Peyer's patch (tissue), 4 donors: ENCODE data around the gene KIF6. TPM values are rescaled to one million over a fixed set of nuclear protein-coding genes. Genes with fewer than 3 reads are reported as not detected.

Source experiments
- DNase-seq, 3 donors: peaks; one replicate each; pipeline ENCODE4 v3.0.0-alpha.2; 2017 to 2019
- H3K27ac ChIP-seq, 4 donors: fragments of 200-600 bp; sonication (generic); one replicate each; pipeline ENCODE4 v1.5.1; 2016 to 2019
- H3K27me3 ChIP-seq, 2 donors: fragments of 200-600 bp; sonication (generic); one replicate each; pipeline ENCODE4 v1.5.1; 2019
- H3K36me3 ChIP-seq, 3 donors: fragments of 200-600 bp; sonication (generic); one replicate each; pipeline ENCODE4 v1.5.1; 2016 to 2019
- H3K4me1 ChIP-seq, 4 donors: fragments of 200-600 bp; sonication (generic); one replicate each; pipeline ENCODE4 v1.5.1; 2016 to 2019
- H3K4me3 ChIP-seq, 4 donors: fragments of 200-600 bp; sonication (generic); 1 replicate in 3 of 4; 2 replicates in 1 of 4; pipeline ENCODE4 v1.5.1; 2016 to 2019; ENCODE audit warnings: mild to moderate bottlenecking in 1 of 4
- H3K9me3 ChIP-seq, 4 donors: fragments of 200-600 bp; sonication (generic); one replicate each; pipeline ENCODE4 v1.5.1; 2016 to 2019; ENCODE audit warnings: mild to moderate bottlenecking in 1 of 4
- POLR2A ChIP-seq, 2 donors: fragments of 450-650 bp; IDR thresholded peaks; one replicate each; pipeline ENCODE4 v1.5.1; 2017; ENCODE audit warnings: antibody characterized with exemption in 2 of 2, mild to moderate bottlenecking in 2 of 2, moderate library complexity in 2 of 2
- total RNA-seq, 4 donors: library from RNA; depleted of rRNA; stranded (reverse); fragments of >200 nt; gene quantifications; one replicate each; pipeline ENCODE4 v1.1.0, GENCODE V29; 2016
- TF ChIP-seq, protein P1 (sequence below), 6 experiments: fragments of 450-650 bp in 4 of 6; fragments of 200-600 bp in 2 of 6; sonication (generic) in 1 of 6; IDR thresholded peaks; one replicate each; pipeline ENCODE4 v1.5.1; 2017 to 2019; ENCODE audit warnings: antibody characterized with exemption in 6 of 6, mild to moderate bottlenecking in 3 of 6, moderate library complexity in 1 of 6

Gene KIF6
- total RNA-seq, 4 donors from 2014 or later, result 0.83 TPM; not detected in 3

DNA sequence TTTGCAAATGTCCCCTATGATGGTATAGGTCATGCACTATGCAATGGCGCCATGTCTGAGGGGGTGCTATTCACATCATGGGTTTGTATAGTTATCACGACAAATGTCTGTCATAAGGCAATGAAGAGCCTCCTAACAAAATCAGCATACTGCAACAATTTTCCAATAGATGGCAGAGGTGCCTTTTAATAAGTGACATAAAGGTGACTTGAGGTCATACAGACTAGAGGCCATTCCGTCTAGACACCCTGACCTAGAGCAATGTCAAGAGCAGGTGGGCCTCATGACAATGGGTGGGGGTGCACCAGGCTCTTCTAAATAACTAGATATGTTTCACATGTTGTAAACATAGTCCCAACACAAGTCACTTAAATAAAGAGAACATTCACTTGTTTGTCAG lies 107.7 kb downstream of the KIF6 start:
- Histone ChIP-seq H3K4me1 (no peaks in the 10 kb centered on the region), H3K9me3 (no peaks in the 10 kb centered on the region), H3K36me3 (no peaks in the 10 kb centered on the region), H3K27me3 (no peaks in the 10 kb centered on the region), H3K27ac (no peak overlapping the region), H3K4me3 (no peak overlapping the region)
- no peak for DNase-seq
- no peak for TF ChIP-seq POLR2A (IDR thresholded peaks at IDR 0.05)
- TF ChIP-seq, protein P1, sequence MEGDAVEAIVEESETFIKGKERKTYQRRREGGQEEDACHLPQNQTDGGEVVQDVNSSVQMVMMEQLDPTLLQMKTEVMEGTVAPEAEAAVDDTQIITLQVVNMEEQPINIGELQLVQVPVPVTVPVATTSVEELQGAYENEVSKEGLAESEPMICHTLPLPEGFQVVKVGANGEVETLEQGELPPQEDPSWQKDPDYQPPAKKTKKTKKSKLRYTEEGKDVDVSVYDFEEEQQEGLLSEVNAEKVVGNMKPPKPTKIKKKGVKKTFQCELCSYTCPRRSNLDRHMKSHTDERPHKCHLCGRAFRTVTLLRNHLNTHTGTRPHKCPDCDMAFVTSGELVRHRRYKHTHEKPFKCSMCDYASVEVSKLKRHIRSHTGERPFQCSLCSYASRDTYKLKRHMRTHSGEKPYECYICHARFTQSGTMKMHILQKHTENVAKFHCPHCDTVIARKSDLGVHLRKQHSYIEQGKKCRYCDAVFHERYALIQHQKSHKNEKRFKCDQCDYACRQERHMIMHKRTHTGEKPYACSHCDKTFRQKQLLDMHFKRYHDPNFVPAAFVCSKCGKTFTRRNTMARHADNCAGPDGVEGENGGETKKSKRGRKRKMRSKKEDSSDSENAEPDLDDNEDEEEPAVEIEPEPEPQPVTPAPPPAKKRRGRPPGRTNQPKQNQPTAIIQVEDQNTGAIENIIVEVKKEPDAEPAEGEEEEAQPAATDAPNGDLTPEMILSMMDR (IDR thresholded peaks at IDR 0.05), result no peak

DNA sequence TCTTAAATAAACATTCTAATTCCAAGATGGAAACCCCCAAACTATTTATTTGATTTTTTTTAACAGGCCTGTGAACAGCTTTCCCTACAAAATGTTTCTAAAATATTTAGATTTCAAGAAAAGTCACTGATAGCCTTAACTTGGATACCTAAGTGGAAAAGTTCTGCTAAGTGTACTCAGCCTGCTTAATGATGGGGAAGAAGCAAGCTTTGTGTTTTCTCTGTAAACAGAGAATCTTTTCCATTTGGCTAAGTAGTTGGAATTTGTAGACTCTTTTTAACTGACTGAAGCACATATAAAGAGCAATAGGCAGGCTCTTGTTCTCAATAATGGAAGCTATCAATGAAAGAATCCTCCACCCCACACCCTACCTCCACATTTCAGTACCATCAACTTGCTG lies 108.2 kb downstream of the KIF6 start:
- H3K4me3 ChIP-seq, result no peak overlapping the region
- no peaks in the 10 kb centered on the region for H3K9me3 ChIP-seq
- TF ChIP-seq POLR2A (IDR thresholded peaks at IDR 0.05), result no peak
- TF ChIP-seq, protein P1 (IDR thresholded peaks at IDR 0.05), result no peak
- no peak overlapping the region for H3K27ac ChIP-seq
- no peaks in the 10 kb centered on the region for H3K4me1 ChIP-seq
- no peaks in the 10 kb centered on the region for H3K27me3 ChIP-seq
- DNase-seq, result no peak
- H3K36me3 ChIP-seq, result no peaks in the 10 kb centered on the region

DNA sequence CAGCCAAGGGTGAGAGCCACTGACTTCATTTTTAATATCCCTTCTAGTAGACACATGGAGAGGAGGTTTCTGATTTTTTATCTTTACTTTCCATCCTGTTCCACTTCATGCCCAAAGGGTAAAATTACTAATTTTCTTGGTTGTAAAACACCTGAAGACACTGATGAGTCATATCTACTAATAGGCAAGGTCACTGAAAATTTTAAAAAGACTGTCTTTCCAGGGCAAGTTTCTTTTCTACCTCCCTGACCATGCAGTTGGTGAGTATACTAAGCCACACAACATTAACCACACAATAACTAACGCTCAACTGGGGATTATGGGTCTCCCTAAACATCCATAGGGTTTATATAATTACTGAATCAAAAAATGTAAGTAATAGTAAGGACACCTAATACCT lies 109.6 kb downstream of the KIF6 start:
- DNase-seq, result no peak
- Histone ChIP-seq H3K36me3 (no peaks in the 10 kb centered on the region), H3K4me3 (no peak overlapping the region), H3K4me1 (no peaks in the 10 kb centered on the region), H3K9me3 (no peaks in the 10 kb centered on the region), H3K27ac (no peak overlapping the region), H3K27me3 (no peaks in the 10 kb centered on the region)
- TF ChIP-seq, protein P1 (IDR thresholded peaks at IDR 0.05), result no peak
- TF ChIP-seq POLR2A (IDR thresholded peaks at IDR 0.05), result no peak

DNA sequence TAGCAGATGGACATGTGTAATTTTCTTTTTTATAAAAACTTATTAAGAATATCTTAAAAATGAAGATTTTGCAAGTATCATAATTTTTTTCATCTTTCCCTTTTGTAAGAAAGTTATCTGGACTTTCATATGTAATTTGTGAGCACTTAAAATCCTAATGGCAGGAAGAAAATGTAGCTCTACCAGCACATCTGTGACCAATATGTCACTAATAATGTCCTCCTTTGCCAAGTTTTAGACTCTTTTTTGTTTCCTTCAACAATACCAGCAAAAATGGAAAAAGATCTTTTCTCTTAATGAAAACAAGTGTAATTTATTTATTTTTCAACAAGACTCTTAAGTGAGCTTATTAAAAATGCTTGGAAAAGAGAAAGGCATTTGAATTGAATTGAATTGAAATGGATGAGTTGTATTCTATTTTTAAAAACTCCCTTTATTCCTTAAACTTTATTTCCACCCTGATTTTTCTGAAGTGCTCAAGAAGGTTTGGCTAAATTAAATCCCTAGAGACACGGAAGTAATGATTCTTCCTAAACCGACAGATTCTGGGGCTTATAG lies 110.7 kb downstream of the KIF6 start:
- Histone ChIP-seq H3K9me3 (no peaks in the 10 kb centered on the region), H3K4me1 (no peaks in the 10 kb centered on the region), H3K27ac (no peak overlapping the region), H3K36me3 (no peaks in the 10 kb centered on the region), H3K4me3 (no peak overlapping the region), H3K27me3 (no peaks in the 10 kb centered on the region)
- TF ChIP-seq, protein P1 (IDR thresholded peaks at IDR 0.05), result no peak
- no peak for TF ChIP-seq POLR2A (IDR thresholded peaks at IDR 0.05)
- no peak for DNase-seq

DNA sequence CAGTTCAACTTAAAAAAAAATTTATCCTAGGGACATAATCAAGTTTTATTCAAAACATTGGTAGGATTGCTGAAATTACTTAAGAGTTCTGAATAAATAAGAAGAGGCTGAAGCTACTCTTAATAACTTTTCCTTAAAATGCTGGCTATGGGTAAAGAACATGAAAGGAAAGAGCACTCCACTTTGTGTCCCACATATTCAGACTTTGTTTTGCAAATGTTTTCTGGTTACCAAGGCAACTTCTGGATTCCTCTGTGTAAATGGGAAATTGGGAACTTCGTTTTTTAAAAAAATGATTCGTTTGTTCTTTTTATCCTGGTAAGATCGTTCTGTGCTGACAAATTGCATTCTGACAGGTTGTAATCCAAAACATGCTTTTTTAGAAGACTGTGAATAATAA lies 115.0 kb downstream of the KIF6 start:
- Histone ChIP-seq H3K4me3 (no peak overlapping the region), H3K4me1 (no peaks in the 10 kb centered on the region), H3K27me3 (no peaks in the 10 kb centered on the region), H3K36me3 (no peaks in the 10 kb centered on the region), H3K27ac (peak overlapping the region in 1 of 4 donors; percentile 54), H3K9me3 (no peaks in the 10 kb centered on the region)
- DNase-seq, result no peak
- TF ChIP-seq POLR2A (IDR thresholded peaks at IDR 0.05), result no peak
- TF ChIP-seq, protein P1 (IDR thresholded peaks at IDR 0.05), result no peak
